GM23338 (cell line): ENCODE results near the gene PDE2A. TPM values are rescaled to one million over a fixed set of nuclear protein-coding genes. Genes with fewer than 3 reads are reported as not detected.

ENCODE experiments used
- ATAC-seq: fragments of 200-7000 bp; cut with Tn5 transposase; 3 replicates; pipeline ENCODE4 v1.9.1; 2020
- DNase-seq: peaks from one replicate; pipeline ENCODE4 v3.0.0-alpha.2; 2015; ENCODE audit warnings: low spot score
- H2AFZ ChIP-seq: fragments of 200-600 bp; sonication (generic); 2 replicates; pipeline ENCODE4 v1.8.0; 2016; ENCODE audit warnings: antibody characterized with exemption, mild to moderate bottlenecking, moderate library complexity
- H3F3A ChIP-seq: fragments of 200-600 bp; sonication (generic); replicated peaks from 2 replicates; pipeline ENCODE4 v1.8.0; 2017; ENCODE audit warnings: antibody characterized with exemption, mixed run types, low read depth
- H3K27ac ChIP-seq: fragments of 200-600 bp; sonication (generic); 2 replicates; pipeline ENCODE4 v1.6.1; 2016; ENCODE audit warnings: low read depth
- H3K27me3 ChIP-seq: fragments of 200-600 bp; sonication (generic); 2 replicates; pipeline ENCODE4 v1.8.0; 2016; ENCODE audit warnings: mild to moderate bottlenecking, mixed run types, moderate library complexity; ENCODE audit not compliant: insufficient read depth
- H3K36me3 ChIP-seq: fragments of 200-600 bp; sonication (generic); 2 replicates; pipeline ENCODE4 v1.8.0; 2016; ENCODE audit warnings: mild to moderate bottlenecking; ENCODE audit not compliant: insufficient read depth
- H3K4me1 ChIP-seq: fragments of 200-600 bp; sonication (generic); 2 replicates; pipeline ENCODE4 v1.8.0; 2016; ENCODE audit warnings: mild to moderate bottlenecking, moderate library complexity; ENCODE audit not compliant: insufficient read depth
- H3K4me2 ChIP-seq: fragments of 200-600 bp; sonication (generic); 2 replicates; pipeline ENCODE4 v1.7.1; 2017; ENCODE audit warnings: mixed run types
- H3K4me3 ChIP-seq: fragments of 200-600 bp; sonication (generic); 2 replicates; pipeline ENCODE4 v1.6.1; 2016; ENCODE audit warnings: mixed run types
- H3K79me2 ChIP-seq: fragments of 200-600 bp; sonication (generic); replicated peaks from 2 replicates; pipeline ENCODE4 v1.8.0; 2017; ENCODE audit warnings: mild to moderate bottlenecking; ENCODE audit not compliant: insufficient read depth
- H3K9me2 ChIP-seq: fragments of 200-600 bp; sonication (generic); 2 replicates; pipeline ENCODE4 v1.8.0; 2017; ENCODE audit not compliant: insufficient read depth
- H4K20me1 ChIP-seq: fragments of 200-600 bp; sonication (generic); replicated peaks from 2 replicates; pipeline ENCODE4 v1.8.0; 2017; ENCODE audit warnings: mild to moderate bottlenecking; ENCODE audit not compliant: insufficient read depth
- H3K27ac Mint-ChIP-seq: 2 replicates; pipeline ENCODE4 v1.8.0; 2020; ENCODE audit warnings: inconsistent platforms, mild to moderate bottlenecking, moderate library complexity, mixed read lengths
- H3K27me3 Mint-ChIP-seq: 3 replicates; pipeline ENCODE4 v1.8.0; 2022; ENCODE audit warnings: low read depth, mild to moderate bottlenecking, moderate library complexity, mixed read lengths, inconsistent platforms; ENCODE audit not compliant: insufficient read depth, poor library complexity
- H3K36me3 Mint-ChIP-seq: 3 replicates; pipeline ENCODE4 v1.8.0; 2021; ENCODE audit warnings: low read depth, mild to moderate bottlenecking, inconsistent platforms, moderate library complexity, mixed read lengths
- H3K4me1 Mint-ChIP-seq: 3 replicates; pipeline ENCODE4 v1.8.0; 2020; ENCODE audit warnings: mild to moderate bottlenecking, inconsistent platforms, mixed read lengths
- H3K4me3 Mint-ChIP-seq: 3 replicates; pipeline ENCODE4 v1.8.0; 2021; ENCODE audit warnings: moderate library complexity, mild to moderate bottlenecking, inconsistent platforms, mixed read lengths
- H3K9me3 Mint-ChIP-seq: 3 replicates; pipeline ENCODE4 v1.8.0; 2020; ENCODE audit warnings: moderate library complexity, mild to moderate bottlenecking, inconsistent platforms, mixed read lengths
- CREB1 ChIP-seq: fragments of 250-450 bp; sonication (Bioruptor Pico); IDR thresholded peaks from 2 replicates; pipeline ENCODE4 v1.5.0; 2020; ENCODE audit warnings: low read depth, mild to moderate bottlenecking, moderate library complexity
- EZH2 ChIP-seq: fragments of 200-600 bp; sonication (generic); IDR thresholded peaks from one replicate; pipeline ENCODE4 v1.8.0; 2017; ENCODE audit warnings: antibody characterized with exemption, mild to moderate bottlenecking, low read depth; ENCODE audit not compliant: unreplicated experiment
- JUNB ChIP-seq: IDR thresholded peaks from one replicate; pipeline ENCODE4 v1.6.1; 2016; ENCODE audit warnings: antibody characterized with exemption; ENCODE audit not compliant: unreplicated experiment
- NANOG ChIP-seq: IDR thresholded peaks from 2 replicates; pipeline ENCODE4 v1.6.1; 2016; ENCODE audit warnings: antibody characterized with exemption, borderline replicate concordance
- ZNF114 ChIP-seq: fragments of 250-450 bp; sonication (Bioruptor Pico); IDR thresholded peaks from 2 replicates; pipeline ENCODE4 v1.5.0; 2020; ENCODE audit warnings: mild to moderate bottlenecking, moderate library complexity
- ZNF331 ChIP-seq: fragments of 250-450 bp; sonication (Bioruptor Pico); IDR thresholded peaks from 2 replicates; pipeline ENCODE4 v1.5.0; 2020; ENCODE audit warnings: low read depth, mild to moderate bottlenecking, moderate library complexity
- polyA plus RNA-seq: library from polyadenylated mRNA; unstranded; fragments of >200 nt; fragmentation: Nextera tagmentation; extraction: Ambion mirVana; gene quantifications from 2 replicates; pipeline ENCODE4 v1.2.1, GENCODE V29; 2016
- total RNA-seq: library from RNA; depleted of rRNA; stranded (reverse); fragments of >200 nt; shearing (Covaris generic); gene quantifications from 2 replicates; pipeline ENCODE4 v1.2.3, GENCODE V29; 2014
- TF ChIP-seq, protein P1 (sequence below), 2 experiments: fragments of 200-600 bp in 1 of 2; sonication (generic) in 1 of 2; conservative IDR thresholded peaks; 2 replicates each; pipeline versions ENCODE4 v1.5.1 to v1.6.1; 2016 to 2017; ENCODE audit warnings: antibody characterized with exemption in 2 of 2, low read depth in 2 of 2, mild to moderate bottlenecking in 2 of 2, moderate library complexity in 1 of 2
- TF ChIP-seq, protein P2 (sequence below): fragments of 250-450 bp; sonication (Bioruptor Pico); IDR thresholded peaks from 2 replicates; pipeline ENCODE4 v1.5.0; 2020; ENCODE audit warnings: mild to moderate bottlenecking, moderate library complexity

The PDE2A gene
- total and polyA plus RNA-seq, 2 experiments from 2014 or later = 4.3 to 16.2 TPM

DNA sequence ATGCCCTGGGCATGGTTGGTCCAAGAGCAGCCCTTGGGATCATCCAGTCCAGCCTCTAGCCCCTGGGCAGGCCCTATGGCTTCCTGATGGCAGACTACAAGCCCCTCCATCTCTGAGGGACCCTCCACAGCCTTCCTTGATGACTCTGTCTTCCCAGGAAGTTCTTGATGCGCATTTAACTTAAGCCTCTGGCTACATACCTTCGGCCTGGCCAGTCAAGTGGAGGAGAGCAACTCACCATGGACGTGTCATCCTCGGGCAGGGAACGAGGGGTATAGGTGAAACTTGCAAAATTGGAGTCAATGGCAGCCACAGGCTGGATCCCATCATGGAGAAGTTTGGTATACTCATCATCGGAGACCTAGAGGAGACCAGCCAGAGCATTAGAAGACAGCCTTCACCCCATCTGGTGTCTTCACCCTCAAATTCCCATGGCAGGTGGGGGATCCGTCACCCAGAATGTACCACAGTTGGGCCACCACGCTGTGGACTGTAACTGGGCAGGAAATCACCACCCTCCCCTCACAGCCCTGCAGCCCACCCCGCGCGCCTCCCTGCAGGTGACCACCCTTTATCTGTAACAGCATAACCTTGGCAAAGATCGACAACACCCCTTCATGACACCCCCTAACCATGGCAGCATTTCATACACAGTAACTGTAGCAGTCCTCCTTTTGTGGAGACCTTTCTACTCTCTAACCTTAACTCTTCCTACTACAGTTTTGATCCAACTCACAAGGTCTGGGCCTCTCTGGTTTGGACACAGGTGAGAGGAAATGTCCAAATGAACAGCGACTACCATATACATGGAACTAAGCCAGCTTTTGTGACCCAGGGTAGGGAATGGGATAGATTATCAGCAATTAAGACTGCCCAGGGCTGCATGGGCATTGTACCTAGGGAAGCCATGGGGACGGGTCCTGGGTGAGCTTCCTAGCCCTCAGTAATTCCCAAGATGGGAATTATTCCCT lies 91.7 kb downstream of the PDE2A start:
- H3F3A ChIP-seq = 0 out of 2 replicates have a peak, but pooled peaks cover 4% of the 10 kb centered on the region
- no peaks in the 10 kb centered on the region for H3K79me2 ChIP-seq
- Mint-ChIP-seq H3K4me1 (peaks cover 10% of the 10 kb centered on the region), H3K9me3 (peaks cover 2% of the 10 kb centered on the region; the same call in 1 of the 3 replicates), H3K27ac (no peak overlapping the region), H3K36me3 (no peaks in the 10 kb centered on the region; the same call in 2 of the 3 replicates), H3K4me3 (no peak overlapping the region), H3K27me3 (peaks cover 48% of the 10 kb centered on the region)
- DNase-seq (no peak), ATAC-seq (no peak)
- no peak overlapping the region for H3K27ac ChIP-seq
- peaks cover 32% of the 10 kb centered on the region for H3K27me3 ChIP-seq
- no peaks in the 10 kb centered on the region for H4K20me1 ChIP-seq
- H3K36me3 ChIP-seq = no peaks in the 10 kb centered on the region
- H3K9me2 ChIP-seq = 0 out of 2 replicates have a peak, but pooled peaks cover 5% of the 10 kb centered on the region
- TF ChIP-seq JUNB (no peak), EZH2 (no peak), ZNF331 (CRISPR knock-in tag) (no peak), ZNF114 (CRISPR knock-in tag) (no peak), CREB1 (no peak), NANOG (no peak)
- TF ChIP-seq, protein P1, sequence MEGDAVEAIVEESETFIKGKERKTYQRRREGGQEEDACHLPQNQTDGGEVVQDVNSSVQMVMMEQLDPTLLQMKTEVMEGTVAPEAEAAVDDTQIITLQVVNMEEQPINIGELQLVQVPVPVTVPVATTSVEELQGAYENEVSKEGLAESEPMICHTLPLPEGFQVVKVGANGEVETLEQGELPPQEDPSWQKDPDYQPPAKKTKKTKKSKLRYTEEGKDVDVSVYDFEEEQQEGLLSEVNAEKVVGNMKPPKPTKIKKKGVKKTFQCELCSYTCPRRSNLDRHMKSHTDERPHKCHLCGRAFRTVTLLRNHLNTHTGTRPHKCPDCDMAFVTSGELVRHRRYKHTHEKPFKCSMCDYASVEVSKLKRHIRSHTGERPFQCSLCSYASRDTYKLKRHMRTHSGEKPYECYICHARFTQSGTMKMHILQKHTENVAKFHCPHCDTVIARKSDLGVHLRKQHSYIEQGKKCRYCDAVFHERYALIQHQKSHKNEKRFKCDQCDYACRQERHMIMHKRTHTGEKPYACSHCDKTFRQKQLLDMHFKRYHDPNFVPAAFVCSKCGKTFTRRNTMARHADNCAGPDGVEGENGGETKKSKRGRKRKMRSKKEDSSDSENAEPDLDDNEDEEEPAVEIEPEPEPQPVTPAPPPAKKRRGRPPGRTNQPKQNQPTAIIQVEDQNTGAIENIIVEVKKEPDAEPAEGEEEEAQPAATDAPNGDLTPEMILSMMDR (conservative IDR thresholded peaks at IDR 0.05; ENCODE audit: low read depth in 2 of 2) = no peak
- TF ChIP-seq, protein P2, sequence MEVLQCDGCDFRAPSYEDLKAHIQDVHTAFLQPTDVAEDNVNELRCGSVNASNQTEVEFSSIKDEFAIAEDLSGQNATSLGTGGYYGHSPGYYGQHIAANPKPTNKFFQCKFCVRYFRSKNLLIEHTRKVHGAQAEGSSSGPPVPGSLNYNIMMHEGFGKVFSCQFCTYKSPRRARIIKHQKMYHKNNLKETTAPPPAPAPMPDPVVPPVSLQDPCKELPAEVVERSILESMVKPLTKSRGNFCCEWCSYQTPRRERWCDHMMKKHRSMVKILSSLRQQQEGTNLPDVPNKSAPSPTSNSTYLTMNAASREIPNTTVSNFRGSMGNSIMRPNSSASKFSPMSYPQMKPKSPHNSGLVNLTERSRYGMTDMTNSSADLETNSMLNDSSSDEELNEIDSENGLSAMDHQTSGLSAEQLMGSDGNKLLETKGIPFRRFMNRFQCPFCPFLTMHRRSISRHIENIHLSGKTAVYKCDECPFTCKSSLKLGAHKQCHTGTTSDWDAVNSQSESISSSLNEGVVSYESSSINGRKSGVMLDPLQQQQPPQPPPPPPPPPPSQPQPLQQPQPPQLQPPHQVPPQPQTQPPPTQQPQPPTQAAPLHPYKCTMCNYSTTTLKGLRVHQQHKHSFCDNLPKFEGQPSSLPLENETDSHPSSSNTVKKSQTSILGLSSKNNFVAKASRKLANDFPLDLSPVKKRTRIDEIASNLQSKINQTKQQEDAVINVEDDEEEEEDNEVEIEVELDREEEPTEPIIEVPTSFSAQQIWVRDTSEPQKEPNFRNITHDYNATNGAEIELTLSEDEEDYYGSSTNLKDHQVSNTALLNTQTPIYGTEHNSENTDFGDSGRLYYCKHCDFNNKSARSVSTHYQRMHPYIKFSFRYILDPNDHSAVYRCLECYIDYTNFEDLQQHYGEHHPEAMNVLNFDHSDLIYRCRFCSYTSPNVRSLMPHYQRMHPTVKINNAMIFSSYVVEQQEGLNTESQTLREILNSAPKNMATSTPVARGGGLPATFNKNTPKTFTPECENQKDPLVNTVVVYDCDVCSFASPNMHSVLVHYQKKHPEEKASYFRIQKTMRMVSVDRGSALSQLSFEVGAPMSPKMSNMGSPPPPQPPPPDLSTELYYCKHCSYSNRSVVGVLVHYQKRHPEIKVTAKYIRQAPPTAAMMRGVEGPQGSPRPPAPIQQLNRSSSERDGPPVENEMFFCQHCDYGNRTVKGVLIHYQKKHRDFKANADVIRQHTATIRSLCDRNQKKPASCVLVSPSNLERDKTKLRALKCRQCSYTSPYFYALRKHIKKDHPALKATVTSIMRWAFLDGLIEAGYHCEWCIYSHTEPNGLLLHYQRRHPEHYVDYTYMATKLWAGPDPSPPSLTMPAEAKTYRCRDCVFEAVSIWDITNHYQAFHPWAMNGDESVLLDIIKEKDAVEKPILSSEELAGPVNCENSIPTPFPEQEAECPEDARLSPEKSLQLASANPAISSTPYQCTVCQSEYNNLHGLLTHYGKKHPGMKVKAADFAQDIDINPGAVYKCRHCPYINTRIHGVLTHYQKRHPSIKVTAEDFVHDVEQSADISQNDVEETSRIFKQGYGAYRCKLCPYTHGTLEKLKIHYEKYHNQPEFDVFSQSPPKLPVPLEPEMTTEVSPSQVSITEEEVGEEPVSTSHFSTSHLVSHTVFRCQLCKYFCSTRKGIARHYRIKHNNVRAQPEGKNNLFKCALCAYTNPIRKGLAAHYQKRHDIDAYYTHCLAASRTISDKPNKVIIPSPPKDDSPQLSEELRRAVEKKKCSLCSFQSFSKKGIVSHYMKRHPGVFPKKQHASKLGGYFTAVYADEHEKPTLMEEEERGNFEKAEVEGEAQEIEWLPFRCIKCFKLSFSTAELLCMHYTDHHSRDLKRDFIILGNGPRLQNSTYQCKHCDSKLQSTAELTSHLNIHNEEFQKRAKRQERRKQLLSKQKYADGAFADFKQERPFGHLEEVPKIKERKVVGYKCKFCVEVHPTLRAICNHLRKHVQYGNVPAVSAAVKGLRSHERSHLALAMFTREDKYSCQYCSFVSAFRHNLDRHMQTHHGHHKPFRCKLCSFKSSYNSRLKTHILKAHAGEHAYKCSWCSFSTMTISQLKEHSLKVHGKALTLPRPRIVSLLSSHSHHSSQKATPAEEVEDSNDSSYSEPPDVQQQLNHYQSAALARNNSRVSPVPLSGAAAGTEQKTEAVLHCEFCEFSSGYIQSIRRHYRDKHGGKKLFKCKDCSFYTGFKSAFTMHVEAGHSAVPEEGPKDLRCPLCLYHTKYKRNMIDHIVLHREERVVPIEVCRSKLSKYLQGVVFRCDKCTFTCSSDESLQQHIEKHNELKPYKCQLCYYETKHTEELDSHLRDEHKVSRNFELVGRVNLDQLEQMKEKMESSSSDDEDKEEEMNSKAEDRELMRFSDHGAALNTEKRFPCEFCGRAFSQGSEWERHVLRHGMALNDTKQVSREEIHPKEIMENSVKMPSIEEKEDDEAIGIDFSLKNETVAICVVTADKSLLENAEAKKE (CRISPR knock-in tag) = no peak
- H3K4me3 ChIP-seq = no peak overlapping the region
- peaks cover 8% of the 10 kb centered on the region for H3K4me1 ChIP-seq
- no peak overlapping the region for H2AFZ ChIP-seq
- no peak overlapping the region for H3K4me2 ChIP-seq
